CMK (cell line): Measurements from ENCODE around the gene HMX1.
A peak's percentile ranks its signal among the peaks of the same experiment; 100 is the strongest.

Experiments
- DNase-seq: peaks from one replicate; pipeline ENCODE4 v3.0.0-alpha.2; 2010; ENCODE audit warnings: low read depth

The HMX1 gene

DNA sequence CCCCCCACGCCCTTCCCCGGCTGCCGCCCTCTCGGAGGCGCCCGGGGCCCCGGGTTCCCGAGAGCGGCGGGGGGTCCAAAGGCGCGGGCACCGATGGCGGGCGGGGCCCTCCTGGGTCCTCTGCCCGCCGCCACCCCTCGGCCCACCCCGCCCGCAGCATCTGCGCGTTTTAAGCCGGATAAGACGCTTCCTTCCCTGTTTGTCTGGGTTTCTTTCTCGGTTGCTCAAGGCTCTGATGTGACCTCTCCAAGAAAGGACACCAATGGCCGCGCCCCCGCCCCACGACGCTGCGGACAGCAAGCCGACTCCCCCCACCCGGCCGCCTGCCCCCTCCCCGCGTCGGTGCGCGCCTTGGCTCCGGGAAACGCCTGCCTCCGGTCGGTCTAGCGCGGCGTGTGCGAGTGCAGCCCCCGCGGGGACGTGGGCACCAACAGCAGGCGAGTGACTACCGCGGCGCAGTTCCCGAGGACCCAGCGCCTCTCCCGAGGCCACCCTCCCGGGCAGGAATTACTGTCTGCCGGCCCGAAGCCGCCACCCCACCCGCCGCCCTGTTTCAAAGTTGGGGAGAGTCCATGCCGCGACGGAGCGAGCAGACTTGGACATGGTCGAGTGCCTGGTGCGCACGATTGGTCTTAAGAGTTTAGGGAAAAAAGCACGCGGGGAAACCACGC lies 21.1 kb upstream of the HMX1 start:
- DNase-seq: no peak

- no peak for DNase-seq
Observed at GRCh38 chr4:8891646-8892555, 20.3 kb upstream of the HMX1 start.

GRCh38 chr4:8891255-8891645 lies 19.6 kb upstream of the HMX1 start:
- no peak for DNase-seq

GRCh38 chr4:8888856-8889255 lies 17.2 kb upstream of the HMX1 start:
- DNase-seq: no peak

GRCh38 chr4:8886612-8887406 lies 15.2 kb upstream of the HMX1 start:
- DNase-seq: peak; percentile 9

GRCh38 chr4:8882239-8882638 lies 10.6 kb upstream of the HMX1 start:
- DNase-seq: no peak

DNA sequence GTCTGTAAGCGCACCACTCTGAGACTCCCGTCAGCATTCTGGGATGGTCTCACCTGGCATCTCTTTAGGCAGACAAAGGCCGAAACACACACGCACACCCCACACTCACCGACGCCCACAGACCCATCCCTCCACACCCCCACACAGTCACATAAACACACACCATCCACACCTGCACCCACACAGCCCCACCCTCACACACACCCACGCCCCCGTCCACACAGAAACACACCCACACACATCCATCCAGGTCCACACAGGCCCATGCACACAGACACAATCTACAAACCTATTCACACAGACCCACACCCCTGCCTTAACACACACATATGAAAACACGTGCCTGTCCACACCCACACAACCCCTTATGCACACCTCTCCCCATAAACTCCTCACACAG lies 9.2 kb upstream of the HMX1 start:
- no peak for DNase-seq

DNA sequence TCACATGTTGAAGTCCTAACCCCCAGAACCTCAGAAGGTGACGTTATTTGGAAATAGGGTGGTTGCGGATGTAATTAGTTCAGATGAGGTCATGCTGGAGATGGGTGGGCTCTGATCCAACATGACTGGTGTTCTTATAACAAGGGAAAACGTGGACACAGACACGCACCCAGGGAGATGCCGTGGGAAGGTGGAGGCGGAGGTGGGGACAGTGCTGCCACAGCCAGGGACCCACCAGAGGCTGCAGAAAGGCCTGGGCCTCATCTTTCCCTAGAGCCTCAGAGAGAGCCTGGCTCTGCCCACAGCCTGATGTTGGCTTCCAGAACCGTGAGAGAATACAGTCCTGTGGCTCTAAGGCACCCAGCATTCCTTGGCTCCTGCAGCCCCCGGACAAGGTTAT lies 7.9 kb upstream of the HMX1 start:
- no peak for DNase-seq

DNA sequence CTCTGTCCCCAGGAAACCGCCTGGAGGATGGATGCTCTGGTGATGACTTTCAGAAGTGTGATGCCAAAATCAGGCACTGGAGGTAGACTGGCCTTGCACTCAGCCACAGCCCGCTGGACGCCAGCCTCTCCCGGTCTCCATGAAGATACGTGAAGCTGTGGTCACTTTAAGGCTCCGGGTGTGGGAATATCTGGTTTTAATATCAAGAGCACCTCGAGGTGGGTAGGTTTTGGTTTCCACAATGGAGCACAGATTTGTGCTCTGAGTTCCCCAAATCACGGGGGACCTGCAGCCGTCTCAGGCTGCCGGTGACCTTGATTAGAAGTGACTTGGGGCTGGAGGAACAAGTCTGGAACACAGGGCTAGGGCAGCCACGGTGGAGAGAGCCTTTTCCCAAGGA lies 6.8 kb upstream of the HMX1 start:
- DNase-seq: no peak

DNA sequence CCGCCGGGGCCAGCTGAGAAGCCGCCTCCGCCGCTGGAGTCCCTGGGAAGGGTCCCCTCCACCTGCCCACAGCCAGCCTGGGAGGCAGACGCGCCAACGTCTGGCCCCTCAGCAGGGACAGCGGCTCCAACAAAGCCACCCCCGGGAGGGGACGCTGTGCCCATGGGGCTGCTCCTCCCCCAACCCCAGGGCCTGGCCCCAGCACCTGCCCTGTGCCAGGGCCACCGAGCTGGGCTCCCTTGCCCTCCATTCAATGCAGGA lies 6.1 kb upstream of the HMX1 start:
- DNase-seq: no peak

GRCh38 chr4:8876982-8877779 lies 5.5 kb upstream of the HMX1 start:
- no peak for DNase-seq

GRCh38 chr4:8874896-8875680 lies 3.4 kb upstream of the HMX1 start:
- DNase-seq: no peak

GRCh38 chr4:8874003-8874895 lies 2.6 kb upstream of the HMX1 start:
- no peak for DNase-seq

GRCh38 chr4:8872402-8873291 lies 1.0 kb upstream of the HMX1 start:
- DNase-seq: no peak

GRCh38 chr4:8870647-8871416 lies 807 bp downstream of the HMX1 start:
- no peak for DNase-seq

- DNase-seq: no peak
Observed at GRCh38 chr4:8869898-8870646, 1.6 kb downstream of the HMX1 start.

- DNase-seq: no peak
Observed at GRCh38 chr4:8869002-8869897, 2.4 kb downstream of the HMX1 start.
